WTC11 (cell line): ENCODE measurements around the gene RGS2. TPM values are rescaled to one million over a fixed set of nuclear protein-coding genes. Genes with fewer than 3 reads are reported as not detected.

Experiments
- ATAC-seq: fragments of 200-7000 bp; cut with Tn5 transposase; 2 replicates; pipeline ENCODE4 v1.10.0; 2021; ENCODE audit warnings: mild to moderate bottlenecking, moderate library complexity
- CTCF ChIA-PET: fragments of 300-600 bp; sonication (Branson Sonifier 250); formaldehyde crosslinking; loops from one replicate; lab custom pipeline; 2021; ENCODE audit warnings: antibody characterized with exemption; lab: Charles Lee
- POLR2A ChIA-PET: fragments of 350-600 bp; sonication (Branson Sonifier 250); formaldehyde crosslinking; loops from one replicate; lab custom pipeline; 2021; ENCODE audit warnings: antibody characterized with exemption; lab: Charles Lee
- DNase-seq: peaks from one replicate; pipeline ENCODE4 v3.0.0; 2021; ENCODE audit warnings: low spot score
- H3K27ac Mint-ChIP-seq: 2 replicates; pipeline ENCODE4 v1.8.0; 2021; ENCODE audit warnings: mixed read lengths
- H3K27me3 Mint-ChIP-seq: 2 replicates; pipeline ENCODE4 v1.8.0; 2021; ENCODE audit warnings: low read depth, mild to moderate bottlenecking, moderate library complexity, mixed read lengths
- H3K36me3 Mint-ChIP-seq: 2 replicates; pipeline ENCODE4 v1.8.0; 2021; ENCODE audit warnings: mixed read lengths
- H3K4me1 Mint-ChIP-seq: 2 replicates; pipeline ENCODE4 v1.8.0; 2022; ENCODE audit warnings: mixed read lengths
- H3K4me3 Mint-ChIP-seq: 2 replicates; pipeline ENCODE4 v1.8.0; 2021; ENCODE audit warnings: mild to moderate bottlenecking, moderate library complexity, mixed read lengths
- H3K9me3 Mint-ChIP-seq: 2 replicates; pipeline ENCODE4 v1.8.0; 2021; ENCODE audit warnings: mixed read lengths
- ATF2 ChIP-seq: sonication (generic); formaldehyde crosslinking; IDR thresholded peaks from 2 replicates; pipeline ENCODE4 v1.8.1; 2022; ENCODE audit warnings: low read depth, missing genetic modification reagents, borderline replicate concordance
- ATF3 ChIP-seq: sonication (generic); formaldehyde crosslinking; conservative IDR thresholded peaks from 2 replicates; pipeline ENCODE4 v1.8.1; 2022; ENCODE audit warnings: mild to moderate bottlenecking, missing genetic modification reagents
- EMX1 ChIP-seq: fragments of 250-450 bp; sonication (Bioruptor Pico); IDR thresholded peaks from 2 replicates; pipeline ENCODE4 v1.8.0; 2021; ENCODE audit warnings: mild to moderate bottlenecking
- ETV6 ChIP-seq: sonication (generic); formaldehyde crosslinking; IDR thresholded peaks from 2 replicates; pipeline ENCODE4 v1.8.1; 2022; ENCODE audit warnings: mild to moderate bottlenecking, missing genetic modification reagents
- FOXK1 ChIP-seq: sonication (generic); formaldehyde crosslinking; IDR thresholded peaks from 2 replicates; pipeline ENCODE4 v1.8.0; 2022; ENCODE audit warnings: mild to moderate bottlenecking, moderate library complexity, missing genetic modification reagents
- FOXP4 ChIP-seq: sonication (generic); formaldehyde crosslinking; IDR thresholded peaks from 2 replicates; pipeline ENCODE4 v1.8.0; 2022; ENCODE audit warnings: mild to moderate bottlenecking, missing genetic modification reagents
- GABPB1 ChIP-seq: sonication (generic); formaldehyde crosslinking; IDR thresholded peaks from 2 replicates; pipeline ENCODE4 v1.8.1; 2023; ENCODE audit warnings: mild to moderate bottlenecking, missing genetic modification reagents
- HMGXB4 ChIP-seq: sonication (generic); formaldehyde crosslinking; IDR thresholded peaks from 2 replicates; pipeline ENCODE4 v1.8.1; 2023; ENCODE audit warnings: mild to moderate bottlenecking, moderate library complexity, missing genetic modification reagents
- IRF1 ChIP-seq: sonication (generic); formaldehyde crosslinking; IDR thresholded peaks from 2 replicates; pipeline ENCODE4 v1.8.0; 2023; ENCODE audit warnings: missing genetic modification reagents
- KAT7 ChIP-seq: sonication (generic); formaldehyde crosslinking; IDR thresholded peaks from 2 replicates; pipeline ENCODE4 v1.8.1; 2023; ENCODE audit warnings: missing genetic modification reagents, mild to moderate bottlenecking, borderline replicate concordance
- MXD4 ChIP-seq: fragments of 250-450 bp; sonication (Bioruptor Pico); IDR thresholded peaks from 2 replicates; pipeline ENCODE4 v1.8.0; 2021; ENCODE audit warnings: mild to moderate bottlenecking, moderate library complexity, borderline replicate concordance
- NFYB ChIP-seq: sonication (generic); formaldehyde crosslinking; conservative IDR thresholded peaks from 2 replicates; pipeline ENCODE4 v1.8.0; 2022; ENCODE audit warnings: low read depth, missing genetic modification reagents
- NR2C2 ChIP-seq: sonication (generic); formaldehyde crosslinking; IDR thresholded peaks from 2 replicates; pipeline ENCODE4 v1.8.0; 2022; ENCODE audit warnings: mild to moderate bottlenecking, missing genetic modification reagents
- PRDM15 ChIP-seq: sonication (generic); formaldehyde crosslinking; IDR thresholded peaks from 2 replicates; pipeline ENCODE4 v1.8.0; 2022; ENCODE audit warnings: missing genetic modification reagents
- PREB ChIP-seq: sonication (generic); formaldehyde crosslinking; IDR thresholded peaks from 2 replicates; pipeline ENCODE4 v1.8.1; 2022; ENCODE audit warnings: mild to moderate bottlenecking, missing genetic modification reagents, moderate library complexity, borderline replicate concordance
- RORB ChIP-seq: fragments of 250-450 bp; sonication (Bioruptor Pico); IDR thresholded peaks from 2 replicates; pipeline ENCODE4 v1.9.0; 2021; ENCODE audit warnings: mild to moderate bottlenecking
- SMAD3 ChIP-seq: sonication (generic); formaldehyde crosslinking; IDR thresholded peaks from 2 replicates; pipeline ENCODE4 v1.8.0; 2022; ENCODE audit warnings: missing genetic modification reagents, mild to moderate bottlenecking, borderline replicate concordance
- ZNF121 ChIP-seq: sonication (generic); formaldehyde crosslinking; IDR thresholded peaks from 2 replicates; pipeline ENCODE4 v1.8.0; 2023; ENCODE audit warnings: missing genetic modification reagents
- ZNF317 ChIP-seq: sonication (generic); formaldehyde crosslinking; IDR thresholded peaks from 2 replicates; pipeline ENCODE4 v1.8.1; 2023; ENCODE audit warnings: low read depth, mild to moderate bottlenecking, moderate library complexity, missing genetic modification reagents, borderline replicate concordance
- ZSCAN18 ChIP-seq: fragments of 250-450 bp; sonication (Bioruptor Pico); IDR thresholded peaks from 2 replicates; pipeline ENCODE4 v2.1.2; 2022; ENCODE audit warnings: mild to moderate bottlenecking, moderate library complexity
- total RNA-seq: library from RNA; stranded (reverse); gene quantifications from 3 replicates; pipeline ENCODE4 v1.2.3, GENCODE V29; 2021

RGS2 gene
- total RNA-seq, 1 experiment from 2014 or later = 13.1 TPM

- TF ChIP-seq FOXP4 (CRISPR knock-in tag) = no peak
- TF ChIP-seq MXD4 (CRISPR knock-in tag) = no peak
- TF ChIP-seq PREB (CRISPR knock-in tag) = no peak
- TF ChIP-seq NFYB (CRISPR knock-in tag) = no peak
- no peak for TF ChIP-seq HMGXB4 (CRISPR knock-in tag)
- no peak for TF ChIP-seq NR2C2
- no peak for TF ChIP-seq ETV6 (CRISPR knock-in tag)
- no peak for TF ChIP-seq FOXK1
- TF ChIP-seq ATF3 = no peak
- POLR2A ChIA-PET = no interaction called here
- Mint-ChIP-seq H3K27ac (no peak overlapping the region), H3K27me3 (no peaks in the 10 kb centered on the region), H3K9me3 (peaks cover 12% of the 10 kb centered on the region), H3K4me3 (no peak overlapping the region), H3K36me3 (no peaks in the 10 kb centered on the region), H3K4me1 (peaks cover 4% of the 10 kb centered on the region)
- DNase-seq (no peak), ATAC-seq (no peak)
- CTCF ChIA-PET = no interaction called here
Observed at GRCh38 chr1:192776206-192776605, 32.6 kb upstream of the RGS2 start.

GRCh38 chr1:192776998-192777397 is 31.8 kb upstream of the RGS2 start:
- ChIA-PET POLR2A (no interaction called here), CTCF (no interaction called here)
- no peaks in the 10 kb centered on the region for H3K36me3 Mint-ChIP-seq
- TF ChIP-seq KAT7 (CRISPR knock-in tag) (no peak), RORB (CRISPR knock-in tag) (no peak), IRF1 (CRISPR knock-in tag) (no peak), GABPB1 (CRISPR knock-in tag) (no peak), EMX1 (CRISPR knock-in tag) (no peak), ZNF121 (CRISPR knock-in tag) (no peak), ATF2 (CRISPR knock-in tag) (no peak), PRDM15 (no peak), ZSCAN18 (CRISPR knock-in tag) (no peak), SMAD3 (no peak), ZNF317 (no peak)
- ATAC-seq = no peak
- H3K27me3 Mint-ChIP-seq = no peaks in the 10 kb centered on the region
- DNase-seq = no peak
- peaks cover 12% of the 10 kb centered on the region for H3K9me3 Mint-ChIP-seq
- H3K27ac Mint-ChIP-seq = no peak overlapping the region
- H3K4me1 Mint-ChIP-seq = peaks cover 4% of the 10 kb centered on the region
- H3K4me3 Mint-ChIP-seq = no peak overlapping the region
